ENCODE results near the gene NPIPB4. TPM values are rescaled to one million over a fixed set of nuclear protein-coding genes. Genes with fewer than 3 reads are reported as not detected.

NPIPB4 gene
- 5.3 and 14.8 TPM in 2 replicates for total RNA-seq

DNA sequence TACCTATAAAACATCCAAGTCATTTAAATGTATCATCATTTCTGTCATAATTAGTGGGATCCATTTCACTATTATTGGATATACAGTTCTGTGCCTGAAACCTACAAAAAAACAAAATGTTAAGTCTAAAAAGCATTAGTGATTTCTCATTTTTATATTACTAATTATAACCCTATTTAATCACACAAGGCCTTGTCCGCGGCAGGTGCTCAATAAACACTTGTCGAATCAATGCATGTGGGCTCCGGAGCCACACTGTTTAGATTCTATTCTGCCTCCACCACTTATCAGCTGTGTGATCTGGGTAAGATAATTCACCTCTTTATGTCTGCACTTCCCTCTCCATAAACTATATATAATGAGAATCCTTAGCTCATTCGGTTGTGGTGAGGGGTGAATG is at the start of gene NPIPB4:
NPIPB4 (minus strand) TSS at position 101 of the 400 bp plus-strand sequence. CDS start 378 bp downstream, outside the sequence.

Other genes with a start within 250 kb of the NPIPB4 start
- not detected in 2 replicates for gene IGSF6, start 205.1 kb downstream of the NPIPB4 start, total RNA-seq
- gene OTOA, start 193.8 kb downstream of the NPIPB4 start, total RNA-seq: not detected in 2 replicates
- 120 and 127 TPM in 2 replicates for gene UQCRC2, start 95.6 kb upstream of the NPIPB4 start, total RNA-seq
- gene PDZD9, start 143.4 kb upstream of the NPIPB4 start, total RNA-seq: not detected in 2 replicates
- gene MOSMO, start 150.4 kb upstream of the NPIPB4 start, total RNA-seq: 18.2 and 25.6 TPM in 2 replicates
- gene VWA3A, start 234.8 kb upstream of the NPIPB4 start, total RNA-seq: 0.13 TPM in 1 of 2 replicates, not detected in the other